GM06990 (cell line): ENCODE results near the gene KRTAP5-10.
"Not testable (repeated sequence)": the region's sequence is repeated elsewhere in the genome, so short reads cannot be mapped to it uniquely, and the experiment has no call there.

Source experiments
- DNase-seq: peaks from one replicate; pipeline ENCODE4 v3.0.0-alpha.2; 2011; ENCODE audit not compliant: insufficient read length; ENCODE audit errors: extremely low read depth
- H3K27me3 ChIP-seq: replicated peaks from 2 replicates; pipeline ENCODE4 v1.6.0; 2011; ENCODE audit warnings: low read length; ENCODE audit not compliant: control insufficient read depth, insufficient read depth
- H3K36me3 ChIP-seq: 2 replicates; pipeline ENCODE4 v1.5.1; 2011; ENCODE audit warnings: low read length; ENCODE audit not compliant: control insufficient read depth, insufficient read depth
- H3K4me3 ChIP-seq: replicated peaks from 2 replicates; pipeline ENCODE4 v1.5.1; 2011; ENCODE audit warnings: low read depth, mild to moderate bottlenecking, control low read depth, low read length
- CTCF ChIP-seq: IDR thresholded peaks from 2 replicates; pipeline ENCODE4 v1.5.1; 2011; ENCODE audit warnings: low read length, control low read depth, mild to moderate bottlenecking, inconsistent platforms; ENCODE audit not compliant: insufficient read depth, poor library complexity, severe bottlenecking

Gene KRTAP5-10

GRCh38 chr11:71565263-71565662 lies at the start of gene KRTAP5-10:
Gene KRTAP5-10 (plus strand): TSS chr11:71565563. CDS start chr11:71565588, 25 bp downstream.
- no peaks in the 10 kb centered on the region for H3K27me3 ChIP-seq
- no peak for TF ChIP-seq CTCF
- DNase-seq, result no peak
- H3K4me3 ChIP-seq, result no peak within 1 kb of the TSS
- no peaks in the 10 kb centered on the region for H3K36me3 ChIP-seq

GRCh38 chr11:71518506-71519471 lies 46.6 kb upstream of the KRTAP5-10 start:
- TF ChIP-seq CTCF, result no peak
- no peaks in the 10 kb centered on the region for H3K36me3 ChIP-seq
- no peak for DNase-seq
- H3K4me3 ChIP-seq, result no peak overlapping the region
- H3K27me3 ChIP-seq, result no peaks in the 10 kb centered on the region

- Histone ChIP-seq H3K4me3 (no peak overlapping the region), H3K27me3 (no peaks in the 10 kb centered on the region), H3K36me3 (no peaks in the 10 kb centered on the region)
- no peak for DNase-seq
- no peak for TF ChIP-seq CTCF
Measured at GRCh38 chr11:71519546-71519945, 45.8 kb upstream of the KRTAP5-10 start.

GRCh38 chr11:71525188-71525937 lies 40.0 kb upstream of the KRTAP5-10 start:
- H3K27me3 ChIP-seq, result no peaks in the 10 kb centered on the region
- TF ChIP-seq CTCF, result no peak
- no peak for DNase-seq
- H3K4me3 ChIP-seq, result no peak overlapping the region
- no peaks in the 10 kb centered on the region for H3K36me3 ChIP-seq

GRCh38 chr11:71525938-71526495 lies 39.3 kb upstream of the KRTAP5-10 start:
- no peak for DNase-seq
- no peak for TF ChIP-seq CTCF
- Histone ChIP-seq H3K36me3 (no peaks in the 10 kb centered on the region), H3K4me3 (no peak overlapping the region), H3K27me3 (no peaks in the 10 kb centered on the region)

- H3K4me3 ChIP-seq, DNase-seq, H3K36me3 ChIP-seq, H3K27me3 ChIP-seq: not testable (repeated sequence)
Measured at GRCh38 chr11:71526796-71527575, 38.4 kb upstream of the KRTAP5-10 start, which contains the start of gene KRTAP5-7. Gene KRTAP5-7 (plus strand): TSS chr11:71527267. CDS start chr11:71527301, 34 bp downstream.
